HFF-Myc (cell line): ENCODE measurements around the gene DNAI2.

ENCODE experiments used
- DNase-seq: peaks from one replicate; pipeline ENCODE4 v3.0.0-alpha.2; 2011; ENCODE audit warnings: low read depth; ENCODE audit errors: extremely low read depth
- H3K4me3 ChIP-seq: replicated peaks from 2 replicates; pipeline ENCODE4 v1.5.1; 2011; ENCODE audit warnings: low read depth, mild to moderate bottlenecking, control low read depth, low read length
- TF ChIP-seq, protein P1 (sequence below): IDR thresholded peaks from 2 replicates; pipeline ENCODE4 v1.5.1; 2012; ENCODE audit warnings: mild to moderate bottlenecking, low read depth, low read length, control low read depth; ENCODE audit errors: missing control alignments

DNAI2 gene

DNA sequence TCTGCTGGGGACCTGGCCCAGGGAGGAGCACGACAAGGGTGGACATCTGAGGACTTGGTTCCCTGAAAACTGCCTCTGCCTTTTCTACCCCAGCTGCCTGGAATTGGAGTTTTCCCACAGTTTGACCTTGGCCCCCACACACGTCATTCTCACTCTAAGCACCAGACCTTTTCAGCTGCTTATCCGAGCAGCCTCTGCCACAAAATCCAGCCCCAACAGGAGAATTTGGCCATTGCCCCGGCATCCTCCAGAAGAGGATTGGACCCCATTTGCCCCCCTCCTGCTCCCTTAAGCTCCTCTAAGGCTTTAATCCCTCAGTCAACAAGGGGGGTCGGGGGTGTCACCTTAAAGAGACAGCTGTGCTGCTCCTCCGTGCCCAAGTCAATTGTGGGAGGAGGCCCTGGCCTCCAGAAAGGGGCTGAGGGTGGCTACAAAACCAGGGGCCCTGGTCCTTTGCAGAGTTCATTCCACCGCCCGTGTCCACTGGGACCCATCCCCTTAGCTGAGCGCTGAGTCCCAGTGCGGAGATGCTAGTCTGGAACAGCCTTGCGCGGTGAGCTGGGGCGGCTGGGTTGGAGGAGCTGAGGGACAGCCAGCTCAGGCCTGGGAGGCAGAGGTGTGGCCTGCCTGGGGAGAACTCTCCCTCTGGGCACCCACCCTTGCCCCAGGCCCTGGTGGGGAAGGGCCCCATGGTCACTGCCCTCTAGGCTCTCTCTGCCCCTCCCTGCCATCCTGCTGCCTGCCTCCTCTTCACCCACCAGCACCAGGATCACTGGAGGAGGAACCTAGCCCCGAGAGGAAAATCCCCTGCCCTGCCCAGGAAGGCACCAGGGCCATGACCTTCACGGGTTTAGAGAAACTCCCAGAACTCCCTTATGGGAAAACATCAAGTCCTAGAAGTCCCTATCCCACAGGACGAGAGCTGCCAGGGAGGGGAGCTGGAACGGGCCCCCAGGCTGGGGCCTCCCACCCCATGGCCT is 41.8 kb upstream of the DNAI2 start:
- TF ChIP-seq, protein P1, sequence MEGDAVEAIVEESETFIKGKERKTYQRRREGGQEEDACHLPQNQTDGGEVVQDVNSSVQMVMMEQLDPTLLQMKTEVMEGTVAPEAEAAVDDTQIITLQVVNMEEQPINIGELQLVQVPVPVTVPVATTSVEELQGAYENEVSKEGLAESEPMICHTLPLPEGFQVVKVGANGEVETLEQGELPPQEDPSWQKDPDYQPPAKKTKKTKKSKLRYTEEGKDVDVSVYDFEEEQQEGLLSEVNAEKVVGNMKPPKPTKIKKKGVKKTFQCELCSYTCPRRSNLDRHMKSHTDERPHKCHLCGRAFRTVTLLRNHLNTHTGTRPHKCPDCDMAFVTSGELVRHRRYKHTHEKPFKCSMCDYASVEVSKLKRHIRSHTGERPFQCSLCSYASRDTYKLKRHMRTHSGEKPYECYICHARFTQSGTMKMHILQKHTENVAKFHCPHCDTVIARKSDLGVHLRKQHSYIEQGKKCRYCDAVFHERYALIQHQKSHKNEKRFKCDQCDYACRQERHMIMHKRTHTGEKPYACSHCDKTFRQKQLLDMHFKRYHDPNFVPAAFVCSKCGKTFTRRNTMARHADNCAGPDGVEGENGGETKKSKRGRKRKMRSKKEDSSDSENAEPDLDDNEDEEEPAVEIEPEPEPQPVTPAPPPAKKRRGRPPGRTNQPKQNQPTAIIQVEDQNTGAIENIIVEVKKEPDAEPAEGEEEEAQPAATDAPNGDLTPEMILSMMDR, result no peak
- H3K4me3 ChIP-seq, result no peak overlapping the region
- DNase-seq, result no peak

DNA sequence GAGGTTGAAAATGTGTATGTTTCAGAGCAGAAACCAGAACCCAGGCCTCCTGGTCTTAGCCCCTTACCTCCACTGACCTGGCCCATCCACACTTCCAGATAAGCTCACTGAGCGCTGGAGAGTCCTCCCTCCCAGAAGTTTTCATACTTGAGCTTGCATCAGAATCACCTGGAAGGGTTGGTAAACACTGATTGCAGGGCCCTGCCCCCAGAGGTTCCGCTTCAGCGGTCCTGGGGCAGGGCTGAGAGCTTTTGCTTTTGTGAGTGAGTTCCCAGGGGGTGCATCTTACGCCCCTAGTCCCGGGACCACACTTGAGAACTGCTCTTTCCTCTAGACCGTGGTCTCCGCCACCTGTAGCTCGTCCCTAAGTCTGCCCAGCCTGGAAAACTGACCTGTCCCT is 40.1 kb upstream of the DNAI2 start:
- no peak for DNase-seq
- no peak overlapping the region for H3K4me3 ChIP-seq
- TF ChIP-seq, protein P1, result no peak

DNA sequence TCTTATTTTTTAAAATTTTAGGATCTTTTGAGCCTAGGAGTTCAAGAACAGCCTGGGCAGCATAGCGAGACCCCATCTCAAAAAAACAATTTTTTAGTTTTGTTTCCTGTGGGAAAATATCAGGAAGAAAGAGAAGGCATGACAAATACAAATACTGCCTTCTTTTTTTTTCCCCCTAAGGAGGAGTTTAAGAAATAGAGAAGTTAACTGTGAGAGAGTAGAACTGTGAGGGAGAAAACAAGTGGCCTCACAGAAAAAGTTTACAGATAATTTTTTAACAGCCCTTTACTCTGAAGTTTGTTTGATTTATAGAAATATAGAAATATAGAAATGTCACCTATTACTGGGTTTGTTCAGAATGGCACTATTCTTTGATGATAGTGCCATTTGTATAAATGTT is 39.5 kb upstream of the DNAI2 start:
- no peak overlapping the region for H3K4me3 ChIP-seq
- DNase-seq, result no peak

DNA sequence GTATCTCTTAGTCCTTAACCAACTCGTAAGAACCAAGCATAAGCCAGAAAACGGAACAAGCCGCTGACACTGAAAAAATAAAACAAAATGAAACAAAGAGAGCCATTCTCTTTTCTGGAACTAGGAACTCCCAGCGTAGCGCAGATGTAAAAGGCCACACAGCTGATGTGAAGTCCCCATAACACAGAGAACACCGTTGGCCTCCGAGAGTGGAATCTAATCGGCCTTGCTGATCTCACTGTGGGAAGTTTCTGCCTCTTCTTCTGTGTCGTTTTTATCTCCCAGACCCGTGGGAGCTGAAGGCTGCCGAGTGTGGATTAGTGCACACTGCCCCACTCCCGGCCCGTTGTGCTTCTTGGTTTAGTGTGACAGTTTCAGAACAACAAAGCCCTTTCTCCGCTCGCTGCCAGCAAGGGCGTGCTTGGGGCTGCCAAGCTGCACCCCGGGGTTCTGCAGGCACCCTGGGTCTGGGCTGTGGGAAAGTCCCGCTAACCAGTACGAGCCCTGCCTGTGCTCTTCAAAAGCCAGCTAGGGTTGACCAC is 38.9 kb upstream of the DNAI2 start:
- DNase-seq, result no peak
- TF ChIP-seq, protein P1, result no peak
- H3K4me3 ChIP-seq, result no peak overlapping the region

More for the DNA sequence above, 39.5 kb upstream of the DNAI2 start:
- TF ChIP-seq, protein P1, result no peak

DNA sequence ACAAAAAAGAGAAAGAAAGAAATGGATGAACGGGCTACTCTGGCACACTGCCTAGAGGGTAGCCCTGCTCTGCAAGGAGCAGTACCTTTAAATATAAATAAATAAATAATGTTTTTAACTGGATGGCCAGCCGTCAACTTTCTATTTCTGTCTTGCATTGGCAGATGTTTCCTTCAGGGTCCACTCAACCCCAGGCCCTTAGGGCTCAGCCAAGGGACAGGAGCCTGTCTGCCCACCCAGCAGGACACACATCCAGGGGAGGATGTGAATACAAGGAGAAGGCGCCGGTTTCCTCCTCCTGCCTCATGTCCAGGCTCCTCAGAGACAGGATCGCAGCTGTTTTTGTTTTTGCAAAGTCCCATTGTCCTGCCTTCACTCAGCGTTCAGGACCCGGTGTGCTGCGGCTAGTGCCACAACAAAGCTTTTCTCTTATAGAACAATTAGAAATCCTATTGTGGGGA is 38.1 kb upstream of the DNAI2 start:
- no peak for DNase-seq
- no peak overlapping the region for H3K4me3 ChIP-seq
- TF ChIP-seq, protein P1, result no peak

DNA sequence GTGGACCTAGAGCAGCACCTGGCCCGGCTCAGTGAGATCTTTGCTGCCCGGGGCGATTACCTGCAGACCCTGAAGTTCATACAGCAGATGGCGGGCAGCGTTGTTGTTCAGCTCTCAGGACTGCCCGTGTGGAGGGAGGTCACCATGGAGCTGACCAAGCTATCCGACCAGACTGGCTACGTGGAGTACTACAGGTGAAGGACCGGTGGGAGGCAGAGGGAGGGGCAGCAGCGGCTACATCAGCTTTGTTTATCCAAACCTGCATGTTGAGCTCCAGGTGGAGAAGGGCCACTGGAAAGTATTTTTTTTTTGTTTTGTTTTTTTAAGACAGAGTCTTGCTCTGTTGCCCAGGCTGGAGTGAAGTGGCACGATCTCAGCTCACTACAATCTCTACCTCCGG is 36.7 kb upstream of the DNAI2 start:
- no peak for DNase-seq
- H3K4me3 ChIP-seq, result no peak overlapping the region
- TF ChIP-seq, protein P1, result no peak
